ENCODE results near the gene PGLYRP4. TPM values are rescaled to one million over a fixed set of nuclear protein-coding genes. Genes with fewer than 3 reads are reported as not detected.

The PGLYRP4 gene
- total and polyA plus RNA-seq, 7 experiments from 2014 or later = not detected

DNA sequence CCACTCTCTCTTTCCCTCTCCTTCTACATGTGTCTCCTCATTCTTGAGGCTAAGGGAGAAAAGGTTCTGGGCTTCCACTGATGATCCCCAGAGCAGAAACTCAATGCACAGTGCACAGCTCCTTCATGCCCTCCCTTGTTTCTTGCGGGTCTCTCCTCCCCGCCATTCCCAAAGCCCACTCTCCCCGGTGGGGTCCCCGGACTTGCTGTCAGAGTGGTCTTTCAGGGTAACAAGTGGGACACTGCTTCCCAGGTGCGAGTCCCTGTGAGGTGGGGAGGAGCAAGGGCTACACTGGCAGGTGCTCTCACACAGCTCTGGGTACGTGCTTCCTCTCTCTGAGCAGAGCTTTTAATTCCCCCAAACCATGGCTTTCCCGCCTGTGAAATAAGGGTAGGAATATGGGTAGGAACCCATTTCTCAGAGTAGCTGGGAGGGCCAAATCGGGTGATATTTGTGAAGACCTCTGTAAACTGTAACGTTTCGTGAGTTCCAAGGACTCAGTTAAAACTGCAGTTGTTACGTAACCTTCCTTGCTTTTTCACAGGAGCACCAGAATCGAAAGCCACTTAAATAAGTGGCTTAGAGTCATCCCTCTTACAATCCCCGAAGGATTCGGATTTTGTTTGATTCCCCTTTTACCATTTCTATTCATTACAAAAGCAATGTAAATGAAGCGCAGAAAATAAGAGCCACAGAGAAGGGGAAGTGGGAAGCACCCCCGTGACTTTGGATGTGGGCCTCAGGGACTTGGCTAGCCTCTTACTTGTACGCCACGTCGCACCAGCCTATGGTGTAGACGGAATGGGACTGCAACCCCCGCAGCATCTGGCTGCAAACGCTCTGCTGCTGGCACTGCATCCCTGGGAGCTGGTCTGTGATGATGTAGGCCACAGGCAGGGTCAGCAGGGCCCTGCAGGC is 42.1 kb downstream of the PGLYRP4 start:
- DNase-seq = no peak
- intact Hi-C loops (cut with micrococcal nuclease) = no loop called here
- H3K27ac Mint-ChIP-seq = no peak overlapping the region
- ChIA-PET POLR2A (no interaction called here), CTCF (no interaction called here)
- Histone ChIP-seq H3K36me3 (ENCODE audit: control insufficient read depth in 2 of 3, insufficient read depth in 3 of 3, low read length in 3 of 3) (no peaks in the 10 kb centered on the region), H3K27ac (ENCODE audit: low read depth, low read length) (no peak overlapping the region), H3K9me3 (ENCODE audit: control insufficient read depth in 2 of 3, low read length in 3 of 3) (no peaks in the 10 kb centered on the region), H3K4me1 (ENCODE audit: control insufficient read depth in 2 of 2, insufficient read depth in 2 of 2, low read length in 2 of 2) (no peaks in the 10 kb centered on the region), H3K4me3 (ENCODE audit: low read length) (no peak overlapping the region), H3K27me3 (ENCODE audit: control insufficient read depth in 2 of 2, insufficient read depth in 2 of 2, low read length in 2 of 2) (no peaks in the 10 kb centered on the region)
- no peaks in the 10 kb centered on the region for H3K9me3 Mint-ChIP-seq
- no peak overlapping the region for H3K4me3 Mint-ChIP-seq
- H3K36me3 Mint-ChIP-seq = no peaks in the 10 kb centered on the region
- H3K4me1 Mint-ChIP-seq = no peaks in the 10 kb centered on the region
- peak; percentile 34 for ATAC-seq
- H3K27me3 Mint-ChIP-seq = peaks cover 5 to 17% (median 11%) of the 10 kb centered on the region in 5 donors

DNA sequence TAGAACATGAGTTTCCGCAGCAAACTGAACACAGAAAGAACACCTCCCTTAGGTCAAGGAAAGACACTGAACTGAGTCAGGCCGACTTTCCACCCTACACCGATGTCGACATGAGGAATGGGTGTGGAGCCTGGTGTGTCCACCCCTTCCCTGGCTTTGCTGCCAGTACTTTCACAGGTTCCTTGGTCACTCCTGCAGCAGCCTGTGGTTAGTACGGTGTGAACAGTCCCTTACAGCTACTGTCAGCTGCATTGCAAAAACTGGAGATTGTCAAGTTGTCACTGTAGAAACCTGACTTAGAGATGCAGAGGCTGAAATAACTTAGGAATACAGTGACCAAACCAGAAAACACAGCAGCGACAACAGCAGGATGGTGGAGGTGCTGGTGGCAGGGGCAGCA is 43.0 kb downstream of the PGLYRP4 start:
- ChIA-PET CTCF (interaction anchor here (0.6 to 1.1 kb wide), 2 partner anchors 17 to 43 kb away, joined by 3 to 4 read pairs; partner anchors contain the start of gene PGLYRP4), POLR2A (no interaction called here)
- Histone ChIP-seq H3K27ac (ENCODE audit: low read depth, low read length) (no peak overlapping the region), H3K36me3 (ENCODE audit: control insufficient read depth in 2 of 3, insufficient read depth in 3 of 3, low read length in 3 of 3) (no peaks in the 10 kb centered on the region), H3K4me1 (ENCODE audit: control insufficient read depth in 2 of 2, insufficient read depth in 2 of 2, low read length in 2 of 2) (no peaks in the 10 kb centered on the region), H3K27me3 (ENCODE audit: control insufficient read depth in 2 of 2, insufficient read depth in 2 of 2, low read length in 2 of 2) (no peaks in the 10 kb centered on the region), H3K9me3 (ENCODE audit: control insufficient read depth in 2 of 3, low read length in 3 of 3) (no peaks in the 10 kb centered on the region), H3K4me3 (ENCODE audit: low read length) (no peak overlapping the region)
- H3K27ac Mint-ChIP-seq = no peak overlapping the region
- no peaks in the 10 kb centered on the region for H3K4me1 Mint-ChIP-seq
- no peak for DNase-seq
- ATAC-seq = no peak
- no peaks in the 10 kb centered on the region for H3K9me3 Mint-ChIP-seq
- no peak overlapping the region for H3K4me3 Mint-ChIP-seq
- H3K27me3 Mint-ChIP-seq = peaks cover 5 to 17% (median 11%) of the 10 kb centered on the region in 5 donors
- intact Hi-C loops (cut with micrococcal nuclease) = no loop called here
- H3K36me3 Mint-ChIP-seq = no peaks in the 10 kb centered on the region

DNA sequence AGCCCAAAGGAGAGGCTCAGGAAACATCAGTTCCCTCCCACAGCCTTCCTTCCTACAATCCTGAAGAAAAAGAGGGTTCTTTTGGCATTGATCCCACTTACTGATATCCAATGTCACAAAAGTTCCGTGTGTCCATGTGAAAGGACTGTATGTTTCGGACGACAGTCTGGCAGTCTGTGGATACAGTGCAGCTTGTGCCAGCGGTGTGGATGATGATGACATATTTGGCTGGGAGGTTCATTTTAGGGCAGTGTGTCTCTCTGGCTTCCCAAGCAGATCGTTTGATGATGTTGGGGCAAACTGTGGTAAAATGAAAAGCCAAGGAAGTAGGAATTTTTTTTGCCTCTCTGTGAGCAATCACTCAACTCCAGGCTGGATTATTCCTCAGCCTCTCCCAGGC is 46.3 kb downstream of the PGLYRP4 start:
- no peaks in the 10 kb centered on the region for H3K36me3 Mint-ChIP-seq
- H3K4me3 Mint-ChIP-seq = no peak overlapping the region
- no peak overlapping the region for H3K27ac Mint-ChIP-seq
- peaks cover 0 to 13% (median 8%) of the 10 kb centered on the region in 5 donors for H3K27me3 Mint-ChIP-seq
- intact Hi-C loops (cut with micrococcal nuclease) = no loop called here
- Histone ChIP-seq H3K4me1 (ENCODE audit: control insufficient read depth in 2 of 2, insufficient read depth in 2 of 2, low read length in 2 of 2) (no peaks in the 10 kb centered on the region), H3K27me3 (ENCODE audit: control insufficient read depth in 2 of 2, insufficient read depth in 2 of 2, low read length in 2 of 2) (no peaks in the 10 kb centered on the region), H3K27ac (ENCODE audit: low read depth, low read length) (no peak overlapping the region), H3K36me3 (ENCODE audit: control insufficient read depth in 2 of 3, insufficient read depth in 3 of 3, low read length in 3 of 3) (no peaks in the 10 kb centered on the region), H3K4me3 (ENCODE audit: low read length) (no peak overlapping the region), H3K9me3 (ENCODE audit: control insufficient read depth in 2 of 3, low read length in 3 of 3) (no peaks in the 10 kb centered on the region)
- H3K9me3 Mint-ChIP-seq = no peaks in the 10 kb centered on the region
- POLR2A ChIA-PET = no interaction called here
- no peak for ATAC-seq
- DNase-seq = no peak
- CTCF ChIA-PET = no interaction called here
- H3K4me1 Mint-ChIP-seq = peaks cover 0 to 3% (median 0%) of the 10 kb centered on the region in 7 donors

DNA sequence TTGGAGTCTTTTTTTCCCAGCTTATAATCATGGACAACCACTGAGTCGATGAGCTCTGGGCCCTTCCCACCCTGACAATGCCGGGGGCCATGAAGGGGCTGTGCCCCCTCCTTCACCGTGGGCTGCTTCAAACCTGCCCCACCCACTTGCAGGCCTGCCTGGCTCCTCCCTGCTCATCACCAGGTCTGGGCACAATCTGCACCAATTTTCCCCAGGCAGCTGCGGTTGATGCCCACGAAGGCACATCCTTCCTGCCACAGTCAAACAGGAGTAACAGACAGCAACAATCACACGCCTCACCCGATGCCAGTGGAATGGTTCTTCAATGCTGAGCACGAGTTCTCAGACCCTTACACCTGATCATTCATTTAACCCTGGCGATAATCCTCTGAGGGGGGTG is 54.8 kb downstream of the PGLYRP4 start:
- H3K27me3 Mint-ChIP-seq = peaks cover 9 to 20% (median 15%) of the 10 kb centered on the region in 5 donors
- intact Hi-C loops (cut with micrococcal nuclease) = no loop called here
- Histone ChIP-seq H3K4me1 (ENCODE audit: control insufficient read depth in 2 of 2, insufficient read depth in 2 of 2, low read length in 2 of 2) (peaks cover 0 to 6% of the 10 kb centered on the region in 2 donors), H3K36me3 (ENCODE audit: control insufficient read depth in 2 of 3, insufficient read depth in 3 of 3, low read length in 3 of 3) (no peaks in the 10 kb centered on the region), H3K27me3 (ENCODE audit: control insufficient read depth in 2 of 2, insufficient read depth in 2 of 2, low read length in 2 of 2) (no peaks in the 10 kb centered on the region), H3K4me3 (ENCODE audit: low read length) (no peak overlapping the region), H3K9me3 (ENCODE audit: control insufficient read depth in 2 of 3, low read length in 3 of 3) (no peaks in the 10 kb centered on the region), H3K27ac (ENCODE audit: low read depth, low read length) (no peak overlapping the region)
- no peaks in the 10 kb centered on the region for H3K9me3 Mint-ChIP-seq
- ATAC-seq (peak; percentile 24), DNase-seq (peak in 3 of 9 donors; percentile 1 to 7 (median 4))
- CTCF ChIA-PET = no interaction called here
- H3K36me3 Mint-ChIP-seq = no peaks in the 10 kb centered on the region
- peak overlapping the region in 6 of 10 donors; percentile 3 to 44 (median 30) for H3K4me3 Mint-ChIP-seq
- H3K4me1 Mint-ChIP-seq = peaks cover 9 to 25% (median 20%) of the 10 kb centered on the region in 7 donors
- POLR2A ChIA-PET = no interaction called here
- no peak overlapping the region for H3K27ac Mint-ChIP-seq

DNA sequence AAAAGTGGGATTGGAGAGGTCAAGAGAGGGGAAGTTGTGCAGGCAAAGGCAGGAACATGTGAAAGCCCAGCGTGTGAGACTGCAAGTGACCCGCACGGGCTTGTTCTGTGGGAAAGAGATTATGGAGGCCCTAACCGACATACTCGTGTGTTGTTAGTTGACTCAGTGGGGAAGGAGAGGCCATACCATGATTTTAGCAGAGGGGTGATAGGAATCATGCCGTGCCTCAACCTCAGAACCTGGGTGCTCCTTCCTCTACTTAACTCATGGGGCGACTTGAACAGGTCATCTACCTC is 55.2 kb downstream of the PGLYRP4 start:
- Histone ChIP-seq H3K27me3 (ENCODE audit: control insufficient read depth in 2 of 2, insufficient read depth in 2 of 2, low read length in 2 of 2) (no peaks in the 10 kb centered on the region), H3K4me3 (ENCODE audit: low read length) (no peak overlapping the region), H3K9me3 (ENCODE audit: control insufficient read depth in 2 of 3, low read length in 3 of 3) (no peaks in the 10 kb centered on the region), H3K27ac (ENCODE audit: low read depth, low read length) (no peak overlapping the region), H3K36me3 (ENCODE audit: control insufficient read depth in 2 of 3, insufficient read depth in 3 of 3, low read length in 3 of 3) (no peaks in the 10 kb centered on the region), H3K4me1 (ENCODE audit: control insufficient read depth in 2 of 2, insufficient read depth in 2 of 2, low read length in 2 of 2) (peaks cover 0 to 6% of the 10 kb centered on the region in 2 donors)
- peak overlapping the region in 1 of 10 donors; percentile 28 for H3K4me3 Mint-ChIP-seq
- ChIA-PET CTCF (no interaction called here), POLR2A (no interaction called here)
- no peak overlapping the region for H3K27ac Mint-ChIP-seq
- no peak for DNase-seq
- no peak for ATAC-seq
- H3K27me3 Mint-ChIP-seq = peaks cover 9 to 20% (median 15%) of the 10 kb centered on the region in 5 donors
- intact Hi-C loops (cut with micrococcal nuclease) = no loop called here
- no peaks in the 10 kb centered on the region for H3K9me3 Mint-ChIP-seq
- H3K36me3 Mint-ChIP-seq = no peaks in the 10 kb centered on the region
- peaks cover 9 to 25% (median 20%) of the 10 kb centered on the region in 7 donors for H3K4me1 Mint-ChIP-seq

DNA sequence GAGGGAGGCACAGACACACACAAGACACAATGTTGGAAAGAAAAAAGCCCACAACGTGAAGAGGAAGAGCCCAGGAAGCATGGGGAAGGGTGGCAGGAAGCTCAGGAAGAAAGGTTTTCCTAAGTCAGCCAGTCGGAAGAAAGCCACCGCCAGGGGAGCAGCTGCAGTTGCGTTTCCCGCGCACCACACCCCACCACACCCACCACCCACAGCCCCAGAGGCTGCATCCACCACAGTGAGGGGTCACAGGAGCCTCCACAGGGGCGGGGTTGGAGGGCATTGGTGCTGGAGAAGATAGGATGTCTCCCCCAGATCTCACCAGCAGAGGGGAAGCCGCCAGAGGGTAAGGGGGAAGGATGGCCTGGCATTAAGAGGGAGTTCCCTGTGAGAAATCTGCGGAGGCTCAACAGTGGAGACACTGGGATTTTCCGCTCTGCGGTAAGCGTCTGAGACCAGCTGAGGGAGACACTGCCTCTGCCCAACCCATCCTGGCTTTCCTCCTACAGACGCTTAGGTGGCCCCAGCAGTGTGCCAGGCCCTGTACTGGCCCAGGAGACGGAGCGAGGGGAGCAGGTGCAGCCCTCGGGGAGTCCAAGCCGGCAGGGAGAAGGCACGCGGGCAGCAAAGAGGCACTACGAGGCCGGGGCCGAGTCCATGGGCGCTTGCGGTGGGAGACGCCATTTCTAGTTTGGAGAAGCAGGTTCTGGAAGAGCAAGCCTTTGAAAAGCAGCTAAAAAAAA is 55.7 kb downstream of the PGLYRP4 start:
- CTCF ChIA-PET = no interaction called here
- Mint-ChIP-seq H3K4me3 (peak overlapping the region in 1 of 10 donors; percentile 28), H3K9me3 (peaks cover 0 to 2% (median 0%) of the 10 kb centered on the region in 11 donors), H3K36me3 (no peaks in the 10 kb centered on the region), H3K4me1 (peaks cover 9 to 25% (median 20%) of the 10 kb centered on the region in 7 donors), H3K27me3 (peaks cover 9 to 20% (median 15%) of the 10 kb centered on the region in 5 donors), H3K27ac (peak overlapping the region in 1 of 9 donors; percentile 12)
- ATAC-seq (no peak), DNase-seq (no peak)
- Histone ChIP-seq H3K4me1 (ENCODE audit: control insufficient read depth in 2 of 2, insufficient read depth in 2 of 2, low read length in 2 of 2) (peaks cover 0 to 6% of the 10 kb centered on the region in 2 donors), H3K27me3 (ENCODE audit: control insufficient read depth in 2 of 2, insufficient read depth in 2 of 2, low read length in 2 of 2) (no peaks in the 10 kb centered on the region), H3K9me3 (ENCODE audit: control insufficient read depth in 2 of 3, low read length in 3 of 3) (no peaks in the 10 kb centered on the region), H3K4me3 (ENCODE audit: low read length) (no peak overlapping the region), H3K36me3 (ENCODE audit: control insufficient read depth in 2 of 3, insufficient read depth in 3 of 3, low read length in 3 of 3) (no peaks in the 10 kb centered on the region), H3K27ac (ENCODE audit: low read depth, low read length) (no peak overlapping the region)
- intact Hi-C loops (cut with micrococcal nuclease) = no loop called here
- POLR2A ChIA-PET = no interaction called here

Measured in naive thymus-derived CD4-positive, alpha-beta T cell (primary cell).